Measurements from ENCODE around the gene ATP6V1C2. TPM values are rescaled to one million over a fixed set of nuclear protein-coding genes. Genes with fewer than 3 reads are reported as not detected.

ATP6V1C2 gene
- total RNA-seq, 2 donors from 2014 or later, result 0.66 TPM; not detected in 1

- 74 to 83% methylated on average over 5 to 11 of the region's 11 CpGs for WGBS, 2 donors
- H3K4me1 ChIP-seq, result peaks cover 21% of the 10 kb centered on the region
- H3K27me3 ChIP-seq, result no peaks in the 10 kb centered on the region
- no peaks in the 10 kb centered on the region for H3K9me3 ChIP-seq
- H3K27ac ChIP-seq, result no peak overlapping the region
- no peak for DNase-seq
- TF ChIP-seq, protein P1, sequence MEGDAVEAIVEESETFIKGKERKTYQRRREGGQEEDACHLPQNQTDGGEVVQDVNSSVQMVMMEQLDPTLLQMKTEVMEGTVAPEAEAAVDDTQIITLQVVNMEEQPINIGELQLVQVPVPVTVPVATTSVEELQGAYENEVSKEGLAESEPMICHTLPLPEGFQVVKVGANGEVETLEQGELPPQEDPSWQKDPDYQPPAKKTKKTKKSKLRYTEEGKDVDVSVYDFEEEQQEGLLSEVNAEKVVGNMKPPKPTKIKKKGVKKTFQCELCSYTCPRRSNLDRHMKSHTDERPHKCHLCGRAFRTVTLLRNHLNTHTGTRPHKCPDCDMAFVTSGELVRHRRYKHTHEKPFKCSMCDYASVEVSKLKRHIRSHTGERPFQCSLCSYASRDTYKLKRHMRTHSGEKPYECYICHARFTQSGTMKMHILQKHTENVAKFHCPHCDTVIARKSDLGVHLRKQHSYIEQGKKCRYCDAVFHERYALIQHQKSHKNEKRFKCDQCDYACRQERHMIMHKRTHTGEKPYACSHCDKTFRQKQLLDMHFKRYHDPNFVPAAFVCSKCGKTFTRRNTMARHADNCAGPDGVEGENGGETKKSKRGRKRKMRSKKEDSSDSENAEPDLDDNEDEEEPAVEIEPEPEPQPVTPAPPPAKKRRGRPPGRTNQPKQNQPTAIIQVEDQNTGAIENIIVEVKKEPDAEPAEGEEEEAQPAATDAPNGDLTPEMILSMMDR (IDR thresholded peaks at IDR 0.05), result no peak
- no peak for TF ChIP-seq POLR2A (IDR thresholded peaks at IDR 0.05)
- intact Hi-C loops (cut with DNase I), result no loop called here
- ATAC-seq, result no peak
- H3K36me3 ChIP-seq (replicated peaks in 1 of 2; ENCODE audit: insufficient read depth in 1 of 2, low read depth in 2 of 2), result no peaks in the 10 kb centered on the region
- H3K4me3 ChIP-seq, result no peak overlapping the region
These were observed 106.9 kb downstream of the ATP6V1C2 start for GRCh38 chr2:10828346-10828745.

DNA sequence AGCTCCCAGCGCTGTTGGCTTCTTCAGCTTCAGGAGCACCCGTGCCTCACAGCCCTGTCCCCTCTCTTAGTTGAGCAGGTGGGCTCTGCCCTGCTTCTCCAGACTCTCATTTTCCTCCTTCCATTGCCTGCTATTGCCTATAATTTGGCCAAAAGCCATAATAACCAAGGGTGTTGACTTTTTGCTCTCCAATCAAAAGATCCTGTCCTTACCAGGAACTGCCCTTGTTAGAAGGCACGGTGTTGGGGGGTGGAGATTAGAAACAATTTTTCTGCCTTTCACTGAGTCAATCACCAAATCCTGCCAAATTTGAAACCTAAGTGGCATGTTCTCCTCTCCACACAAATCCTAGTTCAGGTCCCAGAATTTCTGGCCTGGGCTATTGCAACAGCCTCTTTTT lies 107.9 kb downstream of the ATP6V1C2 start:
- Histone ChIP-seq H3K27ac (no peak overlapping the region), H3K4me1 (peaks cover 21% of the 10 kb centered on the region), H3K36me3 (replicated peaks in 1 of 2; ENCODE audit: insufficient read depth in 1 of 2, low read depth in 2 of 2) (no peaks in the 10 kb centered on the region), H3K4me3 (no peak overlapping the region), H3K9me3 (no peaks in the 10 kb centered on the region), H3K27me3 (no peaks in the 10 kb centered on the region)
- DNase-seq (peak in 1 of 4 donors; percentile 23), ATAC-seq (no peak)
- intact Hi-C loops (cut with DNase I), result no loop called here
- TF ChIP-seq, protein P1 (IDR thresholded peaks at IDR 0.05), result no peak
- no peak for TF ChIP-seq POLR2A (IDR thresholded peaks at IDR 0.05)
- WGBS, 2 donors, result 43 to 62% methylated on average over 3 of the region's 3 CpGs

GRCh38 chr2:10830203-10830602 lies 108.8 kb downstream of the ATP6V1C2 start:
- ATAC-seq, result no peak
- TF ChIP-seq, protein P1 (IDR thresholded peaks at IDR 0.05), result no peak
- TF ChIP-seq POLR2A (IDR thresholded peaks at IDR 0.05), result no peak

DNA sequence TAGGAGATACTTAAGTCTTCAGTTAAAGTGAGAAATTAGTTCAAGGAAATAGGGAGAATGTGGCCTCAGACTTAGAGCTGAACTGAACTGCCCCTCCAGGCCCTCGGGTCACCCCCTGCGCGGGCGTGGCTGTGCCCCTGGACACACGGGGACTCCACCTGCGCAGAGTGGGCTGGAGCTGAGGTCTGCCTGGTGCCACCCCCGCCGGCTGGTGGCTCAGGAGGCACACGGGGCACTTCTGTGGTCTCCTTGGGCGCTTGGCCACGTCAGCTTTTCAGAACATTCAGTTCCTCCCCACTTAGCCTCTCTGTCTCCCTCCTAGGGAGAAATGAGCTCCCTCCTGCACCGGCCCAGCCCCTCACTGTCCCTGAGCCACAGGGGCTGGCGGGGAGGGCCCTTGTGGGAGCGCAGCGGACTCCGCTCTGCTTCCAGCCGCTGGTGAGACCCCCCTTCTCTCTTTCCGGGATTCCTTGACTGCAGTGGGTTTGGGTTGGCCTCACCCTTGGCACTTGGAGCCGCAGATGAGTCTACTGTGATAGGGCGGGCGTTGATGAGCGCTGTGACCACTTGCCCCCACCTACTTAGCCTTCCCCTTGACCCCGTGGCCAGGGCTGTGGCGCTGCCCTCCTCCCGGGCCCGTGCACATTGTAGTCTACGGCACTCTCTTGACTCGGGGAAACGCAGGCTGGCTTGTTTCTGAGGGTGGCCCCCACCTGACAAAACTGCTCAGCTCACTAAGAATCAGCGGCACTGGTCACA lies 109.4 kb downstream of the ATP6V1C2 start:
- Histone ChIP-seq H3K4me3 (no peak overlapping the region), H3K27me3 (no peaks in the 10 kb centered on the region), H3K4me1 (peaks cover 27% of the 10 kb centered on the region), H3K9me3 (no peaks in the 10 kb centered on the region), H3K36me3 (replicated peaks in 1 of 2; ENCODE audit: insufficient read depth in 1 of 2, low read depth in 2 of 2) (no peaks in the 10 kb centered on the region), H3K27ac (no peak overlapping the region)
- ATAC-seq (no peak), DNase-seq (no peak)
- intact Hi-C loops (cut with DNase I), result no loop called here
- TF ChIP-seq POLR2A (IDR thresholded peaks at IDR 0.05), result no peak
- TF ChIP-seq, protein P1 (IDR thresholded peaks at IDR 0.05), result no peak
- WGBS, 2 donors, result 76 to 77% methylated on average over 22 to 27 of the region's 30 CpGs

More at GRCh38 chr2:10830203-10830602, 108.8 kb downstream of the ATP6V1C2 start:
- H3K4me1 ChIP-seq, result peaks cover 23% of the 10 kb centered on the region
- intact Hi-C loops (cut with DNase I), result no loop called here
- DNase-seq, result peak in 1 of 4 donors; percentile 36
- no peaks in the 10 kb centered on the region for H3K27me3 ChIP-seq
- no peak overlapping the region for H3K4me3 ChIP-seq
- no peaks in the 10 kb centered on the region for H3K36me3 ChIP-seq (replicated peaks in 1 of 2; ENCODE audit: insufficient read depth in 1 of 2, low read depth in 2 of 2)
- no peaks in the 10 kb centered on the region for H3K9me3 ChIP-seq
- no peak overlapping the region for H3K27ac ChIP-seq
- 54 to 60% methylated on average over 7 to 8 of the region's 8 CpGs for WGBS, 2 donors

All from body of pancreas (tissue), 4 donors.